A673 (cell line): Measurements from ENCODE around the gene NYNRIN. TPM values are rescaled to one million over a fixed set of nuclear protein-coding genes. Genes with fewer than 3 reads are reported as not detected.

Experiments
- BruUV-seq: library from RNA; stranded (reverse); fragments of 400-500 nt; replicated peaks from 2 replicates; lab custom pipeline; 2021; lab: Mats Ljungman, UMichigan
- CTCF ChIA-PET: fragments of 300-600 bp; sonication (Branson Sonifier 250); formaldehyde crosslinking; loops from one replicate; lab custom pipeline; 2022; ENCODE audit warnings: antibody characterized with exemption; lab: Charles Lee
- POLR2A ChIA-PET: fragments of 300-600 bp; sonication (Branson Sonifier 250); formaldehyde crosslinking; loops from one replicate; lab custom pipeline; 2022; ENCODE audit warnings: antibody characterized with exemption; ENCODE audit not compliant: low non-redundant PET; lab: Charles Lee
- DNase-seq: peaks from one replicate; pipeline ENCODE4 v3.0.0-alpha.2; 2015; ENCODE audit warnings: low spot score
- H3K27ac ChIP-seq: fragments of 200-600 bp; sonication (generic); 2 replicates; pipeline ENCODE4 v1.5.1; 2016; ENCODE audit warnings: mixed run types, low read depth, mild to moderate bottlenecking, mixed read lengths, antibody characterized with exemption, low read length; ENCODE audit not compliant: poor library complexity, severe bottlenecking
- H3K27me3 ChIP-seq: fragments of 200-600 bp; sonication (generic); replicated peaks from 2 replicates; pipeline ENCODE4 v1.6.1; 2017; ENCODE audit warnings: mixed run types, low read depth, mild to moderate bottlenecking, mixed read lengths, antibody characterized with exemption, low read length; ENCODE audit not compliant: insufficient read depth, poor library complexity
- H3K36me3 ChIP-seq: fragments of 200-600 bp; sonication (generic); 2 replicates; pipeline ENCODE4 v1.6.1; 2016; ENCODE audit warnings: mixed run types, mild to moderate bottlenecking, mixed read lengths, antibody characterized with exemption, low read length; ENCODE audit not compliant: insufficient read depth, poor library complexity, severe bottlenecking
- H3K4me1 ChIP-seq: fragments of 200-600 bp; sonication (generic); 2 replicates; pipeline ENCODE4 v1.6.1; 2017; ENCODE audit warnings: mixed run types, mild to moderate bottlenecking, mixed read lengths, antibody characterized with exemption, low read length; ENCODE audit not compliant: insufficient read depth, poor library complexity, severe bottlenecking
- H3K4me3 ChIP-seq: fragments of 200-600 bp; sonication (generic); 2 replicates; pipeline ENCODE4 v1.5.1; 2016; ENCODE audit warnings: low read depth, mixed run types, mild to moderate bottlenecking, mixed read lengths, low read length; ENCODE audit not compliant: poor library complexity, severe bottlenecking
- H3K9me3 ChIP-seq: fragments of 200-600 bp; sonication (generic); 2 replicates; pipeline ENCODE4 v1.6.1; 2016; ENCODE audit warnings: mixed run types, low read depth, mild to moderate bottlenecking, mixed read lengths, antibody characterized with exemption, low read length; ENCODE audit not compliant: poor library complexity, severe bottlenecking
- CTCF ChIP-seq: fragments of 300-800, 200-600 bp; sonication (generic); conservative IDR thresholded peaks from 2 replicates; pipeline ENCODE4 v1.5.1; 2017; ENCODE audit warnings: low read depth, mild to moderate bottlenecking, antibody characterized with exemption, low read length, moderate library complexity, mixed read lengths
- EZH2 ChIP-seq: fragments of 200-600 bp; sonication (generic); IDR thresholded peaks from 2 replicates; pipeline ENCODE4 v1.6.1; 2017; ENCODE audit warnings: borderline replicate concordance, low read depth, mild to moderate bottlenecking, mixed read lengths, antibody characterized with exemption, low read length; ENCODE audit not compliant: poor library complexity, severe bottlenecking
- intact Hi-C: fragments of 100-400 bp; cut with micrococcal nuclease; formaldehyde crosslinking; loops from one replicate; pipeline ENCODE4 v1.10.0; 2022; ENCODE audit not compliant: unreplicated experiment
- total RNA-seq: library from RNA; stranded (reverse); gene quantifications from 2 replicates; pipeline ENCODE4 v1.2.3, GENCODE V29; 2021

NYNRIN gene
- total RNA-seq, 1 experiment from 2014 or later: 8.6 TPM

DNA sequence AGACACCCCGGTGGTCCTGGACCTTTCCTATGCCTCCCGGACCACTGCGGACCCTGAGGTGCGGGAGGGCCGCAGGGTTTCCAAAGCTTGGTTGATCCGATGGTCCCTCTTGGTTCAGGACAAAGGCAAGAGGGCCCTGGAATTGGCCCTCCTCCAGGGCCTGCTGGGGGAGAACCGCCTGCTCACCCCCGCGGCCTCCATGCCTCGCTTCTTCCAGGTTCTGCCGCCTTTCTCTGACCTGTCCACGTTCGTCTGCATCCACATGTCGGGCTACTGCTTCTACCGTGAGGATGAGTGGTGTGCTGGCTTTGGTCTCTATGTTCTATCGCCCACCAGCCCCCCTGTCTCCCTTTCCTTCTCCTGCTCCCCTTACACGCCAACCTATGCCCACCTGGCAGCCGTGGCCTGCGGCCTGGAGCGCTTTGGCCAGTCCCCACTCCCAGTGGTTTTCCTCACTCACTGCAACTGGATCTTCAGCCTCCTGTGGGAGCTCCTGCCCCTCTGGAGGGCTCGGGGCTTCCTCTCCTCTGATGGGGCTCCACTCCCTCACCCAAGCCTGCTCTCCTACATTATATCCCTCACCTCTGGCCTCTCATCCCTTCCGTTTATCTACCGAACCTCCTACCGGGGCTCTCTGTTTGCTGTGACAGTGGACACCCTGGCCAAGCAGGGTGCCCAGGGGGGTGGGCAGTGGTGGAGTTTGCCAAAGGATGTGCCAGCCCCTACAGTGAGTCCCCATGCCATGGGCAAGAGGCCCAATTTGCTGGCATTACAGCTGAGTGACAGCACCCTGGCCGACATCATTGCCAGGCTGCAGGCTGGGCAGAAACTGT, 16.8 kb downstream of the NYNRIN start:
- Histone ChIP-seq H3K4me3 (no peak overlapping the region), H3K4me1 (no peaks in the 10 kb centered on the region), H3K36me3 (no peaks in the 10 kb centered on the region), H3K9me3 (no peaks in the 10 kb centered on the region), H3K27ac (no peak overlapping the region), H3K27me3 (no peaks in the 10 kb centered on the region)
- no peak for DNase-seq
- TF ChIP-seq EZH2: no peak
- TF ChIP-seq CTCF: no peak
- intact Hi-C loops: no loop called here
- no TSS peak for BruUV-seq
- CTCF ChIA-PET: no interaction called here
- POLR2A ChIA-PET: no interaction called here

DNA sequence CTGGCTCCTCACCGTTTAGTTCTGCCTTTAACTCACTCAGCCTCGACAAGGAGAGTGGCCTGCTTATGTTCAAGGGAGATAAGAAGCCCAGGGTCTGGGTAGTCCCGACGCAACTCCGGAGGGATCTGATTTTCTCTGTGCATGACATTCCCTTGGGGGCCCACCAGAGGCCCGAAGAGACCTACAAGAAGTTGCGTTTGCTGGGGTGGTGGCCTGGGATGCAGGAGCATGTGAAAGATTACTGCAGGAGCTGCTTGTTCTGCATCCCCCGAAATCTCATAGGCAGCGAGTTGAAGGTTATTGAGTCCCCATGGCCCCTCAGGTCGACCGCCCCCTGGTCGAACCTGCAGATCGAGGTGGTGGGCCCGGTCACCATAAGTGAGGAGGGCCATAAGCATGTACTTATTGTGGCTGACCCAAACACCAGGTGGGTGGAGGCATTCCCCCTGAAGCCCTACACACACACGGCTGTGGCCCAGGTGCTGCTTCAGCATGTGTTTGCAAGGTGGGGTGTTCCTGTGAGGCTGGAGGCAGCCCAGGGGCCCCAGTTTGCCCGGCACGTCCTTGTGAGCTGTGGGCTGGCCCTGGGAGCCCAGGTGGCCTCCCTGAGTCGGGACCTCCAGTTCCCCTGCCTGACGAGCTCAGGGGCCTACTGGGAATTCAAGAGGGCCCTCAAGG, 17.6 kb downstream of the NYNRIN start:
- H3K27ac ChIP-seq: no peak overlapping the region
- POLR2A ChIA-PET: no interaction called here
- no peak for DNase-seq
- no peaks in the 10 kb centered on the region for H3K9me3 ChIP-seq
- no peak for TF ChIP-seq EZH2
- H3K27me3 ChIP-seq: no peaks in the 10 kb centered on the region
- no peak overlapping the region for H3K4me3 ChIP-seq
- no TSS peak for BruUV-seq
- intact Hi-C loops: no loop called here
- no peaks in the 10 kb centered on the region for H3K4me1 ChIP-seq
- no peaks in the 10 kb centered on the region for H3K36me3 ChIP-seq
- CTCF ChIA-PET: no interaction called here

DNA sequence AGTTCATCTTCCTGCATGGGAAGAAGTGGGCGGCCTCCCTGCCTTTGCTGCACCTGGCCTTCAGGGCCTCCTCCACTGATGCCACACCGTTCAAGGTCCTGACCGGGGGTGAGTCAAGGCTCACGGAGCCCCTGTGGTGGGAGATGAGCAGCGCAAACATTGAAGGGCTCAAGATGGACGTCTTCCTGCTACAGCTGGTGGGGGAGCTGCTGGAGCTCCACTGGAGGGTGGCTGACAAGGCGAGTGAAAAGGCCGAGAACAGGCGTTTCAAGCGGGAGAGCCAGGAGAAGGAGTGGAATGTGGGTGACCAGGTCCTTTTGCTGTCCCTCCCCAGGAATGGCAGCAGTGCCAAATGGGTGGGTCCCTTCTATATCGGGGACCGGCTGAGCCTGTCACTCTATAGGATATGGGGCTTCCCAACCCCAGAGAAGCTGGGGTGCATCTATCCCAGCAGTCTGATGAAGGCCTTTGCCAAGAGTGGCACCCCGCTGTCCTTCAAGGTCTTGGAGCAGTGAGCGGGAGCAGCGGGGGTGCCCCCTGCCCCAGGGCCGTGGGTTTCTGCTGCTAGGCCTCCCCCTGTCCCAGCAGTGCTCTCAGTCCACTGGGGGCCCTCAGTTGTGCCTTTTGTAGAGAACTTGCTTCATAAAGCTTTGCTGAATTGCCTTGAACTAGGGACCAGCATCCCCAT, 18.3 kb downstream of the NYNRIN start:
- POLR2A ChIA-PET: no interaction called here
- intact Hi-C loops: no loop called here

More for the DNA sequence above, 18.3 kb downstream of the NYNRIN start:
- no peaks in the 10 kb centered on the region for H3K36me3 ChIP-seq
- TF ChIP-seq CTCF: no peak
- no peak for DNase-seq
- H3K9me3 ChIP-seq: no peaks in the 10 kb centered on the region
- no peak overlapping the region for H3K27ac ChIP-seq
- H3K4me3 ChIP-seq: no peak overlapping the region
- no peaks in the 10 kb centered on the region for H3K4me1 ChIP-seq
- BruUV-seq: no TSS peak
- H3K27me3 ChIP-seq: no peaks in the 10 kb centered on the region
- CTCF ChIA-PET: no interaction called here
